ENCODE results near the gene EIF3B. TPM values are rescaled to one million over a fixed set of nuclear protein-coding genes. Genes with fewer than 3 reads are reported as not detected.
"Not testable (repeated sequence)": the region's sequence is repeated elsewhere in the genome, so short reads cannot be mapped to it uniquely, and the experiment has no call there.

EIF3B gene
- 126 TPM for polyA plus RNA-seq (2013, experiment 1 of 2)
- 123 TPM for polyA plus RNA-seq (2013, experiment 2 of 2)

- H3K4me1 ChIP-seq (ENCODE audit: control insufficient read depth, insufficient read depth, low read length, poor library complexity, severe bottlenecking): peaks cover 14% of the 10 kb centered on the region
- H3K36me3 ChIP-seq (ENCODE audit: control insufficient read depth, insufficient read depth, low read length): peaks cover 29% of the 10 kb centered on the region
- no peaks in the 10 kb centered on the region for H3K9me3 ChIP-seq (ENCODE audit: control insufficient read depth, low read length)
- H3K27ac ChIP-seq (ENCODE audit: low read depth, low read length, severe bottlenecking): peak within 1 kb of the TSS; percentile 100
- peak within 1 kb of the TSS; percentile 88 for H3K4me3 ChIP-seq (ENCODE audit: extremely low read depth, insufficient read depth, low read length, poor library complexity, severe bottlenecking)
- 0% methylated on average over 32 to 47 of the region's 55 CpGs for WGBS, 2 experiments (ENCODE audit: insufficient coverage in 2 of 2)
These were observed at the start of gene EIF3B for GRCh38 chr7:2354186-2354938. EIF3B (plus strand) TSS chr7:2354827; CDS start chr7:2354922, 95 bp downstream.

GRCh38 chr7:2305258-2305657 lies 49.4 kb upstream of the EIF3B start:
- H3K36me3 ChIP-seq (ENCODE audit: control insufficient read depth, insufficient read depth, low read length); H3K27ac ChIP-seq (ENCODE audit: low read depth, low read length, severe bottlenecking); H3K4me3 ChIP-seq (ENCODE audit: extremely low read depth, insufficient read depth, low read length, poor library complexity, severe bottlenecking); H3K9me3 ChIP-seq (ENCODE audit: control insufficient read depth, low read length): not testable (repeated sequence)
- H3K4me1 ChIP-seq (ENCODE audit: control insufficient read depth, insufficient read depth, low read length, poor library complexity, severe bottlenecking): peaks cover 13% of the 10 kb centered on the region
- 92% methylated on average over 4 of the region's 6 CpGs; no CpG with 5 or more reads in 1 of the 2 experiments for WGBS, 2 experiments (ENCODE audit: insufficient coverage in 2 of 2)

- 96 to 100% methylated on average over 3 to 5 of the region's 6 CpGs for WGBS, 2 experiments (ENCODE audit: insufficient coverage in 2 of 2)
- no peaks in the 10 kb centered on the region for H3K9me3 ChIP-seq (ENCODE audit: control insufficient read depth, low read length)
- H3K36me3 ChIP-seq (ENCODE audit: control insufficient read depth, insufficient read depth, low read length): peaks cover 7% of the 10 kb centered on the region
- peaks cover 14% of the 10 kb centered on the region for H3K4me1 ChIP-seq (ENCODE audit: control insufficient read depth, insufficient read depth, low read length, poor library complexity, severe bottlenecking)
- H3K27ac ChIP-seq (ENCODE audit: low read depth, low read length, severe bottlenecking): no peak overlapping the region
- no peak overlapping the region for H3K4me3 ChIP-seq (ENCODE audit: extremely low read depth, insufficient read depth, low read length, poor library complexity, severe bottlenecking)
These were observed 47.9 kb upstream of the EIF3B start for GRCh38 chr7:2306688-2307087.

- Histone ChIP-seq H3K4me1 (ENCODE audit: control insufficient read depth, insufficient read depth, low read length, poor library complexity, severe bottlenecking) (peaks cover 14% of the 10 kb centered on the region), H3K36me3 (ENCODE audit: control insufficient read depth, insufficient read depth, low read length) (peaks cover 7% of the 10 kb centered on the region), H3K27ac (ENCODE audit: low read depth, low read length, severe bottlenecking) (no peak overlapping the region), H3K9me3 (ENCODE audit: control insufficient read depth, low read length) (no peaks in the 10 kb centered on the region), H3K4me3 (ENCODE audit: extremely low read depth, insufficient read depth, low read length, poor library complexity, severe bottlenecking) (no peak overlapping the region)
- 80 to 86% methylated on average over 2 to 5 of the region's 7 CpGs for WGBS, 2 experiments (ENCODE audit: insufficient coverage in 2 of 2)
These were observed 46.9 kb upstream of the EIF3B start for GRCh38 chr7:2307690-2308107.

GRCh38 chr7:2309889-2310331 lies 44.7 kb upstream of the EIF3B start:
- peaks cover 7% of the 10 kb centered on the region for H3K36me3 ChIP-seq (ENCODE audit: control insufficient read depth, insufficient read depth, low read length)
- no peaks in the 10 kb centered on the region for H3K9me3 ChIP-seq (ENCODE audit: control insufficient read depth, low read length)
- peak overlapping the region; percentile 86 for H3K27ac ChIP-seq (ENCODE audit: low read depth, low read length, severe bottlenecking)
- no peak overlapping the region for H3K4me3 ChIP-seq (ENCODE audit: extremely low read depth, insufficient read depth, low read length, poor library complexity, severe bottlenecking)
- peaks cover 11% of the 10 kb centered on the region for H3K4me1 ChIP-seq (ENCODE audit: control insufficient read depth, insufficient read depth, low read length, poor library complexity, severe bottlenecking)
- WGBS, 2 experiments (ENCODE audit: insufficient coverage in 2 of 2): 44 to 45% methylated on average over 20 of the region's 20 CpGs

- peaks cover 9% of the 10 kb centered on the region for H3K4me1 ChIP-seq (ENCODE audit: control insufficient read depth, insufficient read depth, low read length, poor library complexity, severe bottlenecking)
- 95 to 96% methylated on average over 11 to 13 of the region's 17 CpGs for WGBS, 2 experiments (ENCODE audit: insufficient coverage in 2 of 2)
- H3K36me3 ChIP-seq (ENCODE audit: control insufficient read depth, insufficient read depth, low read length): peaks cover 7% of the 10 kb centered on the region
- no peak overlapping the region for H3K4me3 ChIP-seq (ENCODE audit: extremely low read depth, insufficient read depth, low read length, poor library complexity, severe bottlenecking)
- no peak overlapping the region for H3K27ac ChIP-seq (ENCODE audit: low read depth, low read length, severe bottlenecking)
- no peaks in the 10 kb centered on the region for H3K9me3 ChIP-seq (ENCODE audit: control insufficient read depth, low read length)
These were observed 42.2 kb upstream of the EIF3B start for GRCh38 chr7:2312267-2312929.

GRCh38 chr7:2313450-2314208 lies 41.0 kb upstream of the EIF3B start:
- 29 to 30% methylated on average over 30 to 35 of the region's 42 CpGs for WGBS, 2 experiments (ENCODE audit: insufficient coverage in 2 of 2)

GRCh38 chr7:2314209-2314955 lies 40.2 kb upstream of the EIF3B start, which contains the start of gene SNX8:
SNX8 (minus strand) TSS chr7:2314441; CDS start chr7:2314421, 20 bp downstream.
- Histone ChIP-seq H3K36me3 (ENCODE audit: control insufficient read depth, insufficient read depth, low read length) (peaks cover 2% of the 10 kb centered on the region), H3K27ac (ENCODE audit: low read depth, low read length, severe bottlenecking) (peak within 1 kb of the TSS; percentile 53), H3K4me1 (ENCODE audit: control insufficient read depth, insufficient read depth, low read length, poor library complexity, severe bottlenecking) (peaks cover 9% of the 10 kb centered on the region), H3K4me3 (ENCODE audit: extremely low read depth, insufficient read depth, low read length, poor library complexity, severe bottlenecking) (peak within 1 kb of the TSS; percentile 76), H3K9me3 (ENCODE audit: control insufficient read depth, low read length) (no peaks in the 10 kb centered on the region)
- WGBS, 2 experiments (ENCODE audit: insufficient coverage in 2 of 2): 3 to 6% methylated on average over 44 to 67 of the region's 78 CpGs

More at GRCh38 chr7:2313450-2314208, 41.0 kb upstream of the EIF3B start:
- peak overlapping the region; percentile 76 for H3K4me3 ChIP-seq (ENCODE audit: extremely low read depth, insufficient read depth, low read length, poor library complexity, severe bottlenecking)
- peaks cover 9% of the 10 kb centered on the region for H3K4me1 ChIP-seq (ENCODE audit: control insufficient read depth, insufficient read depth, low read length, poor library complexity, severe bottlenecking)
- peak overlapping the region; percentile 53 for H3K27ac ChIP-seq (ENCODE audit: low read depth, low read length, severe bottlenecking)
- H3K36me3 ChIP-seq (ENCODE audit: control insufficient read depth, insufficient read depth, low read length): peaks cover 7% of the 10 kb centered on the region
- no peaks in the 10 kb centered on the region for H3K9me3 ChIP-seq (ENCODE audit: control insufficient read depth, low read length)

GRCh38 chr7:2314956-2315530 lies 39.6 kb upstream of the EIF3B start:
- not testable (repeated sequence) for H3K4me1 ChIP-seq (ENCODE audit: control insufficient read depth, insufficient read depth, low read length, poor library complexity, severe bottlenecking); H3K36me3 ChIP-seq (ENCODE audit: control insufficient read depth, insufficient read depth, low read length); H3K9me3 ChIP-seq (ENCODE audit: control insufficient read depth, low read length); H3K27ac ChIP-seq (ENCODE audit: low read depth, low read length, severe bottlenecking)
- peak overlapping the region; percentile 76 for H3K4me3 ChIP-seq (ENCODE audit: extremely low read depth, insufficient read depth, low read length, poor library complexity, severe bottlenecking)
- 85 to 93% methylated on average over 3 of the region's 3 CpGs for WGBS, 2 experiments (ENCODE audit: insufficient coverage in 2 of 2)
